WTC11 (cell line): ENCODE results near the gene SLC38A3. TPM values are rescaled to one million over a fixed set of nuclear protein-coding genes. Genes with fewer than 3 reads are reported as not detected.

Experiments used
- ATAC-seq: fragments of 200-7000 bp; cut with Tn5 transposase; 2 replicates; pipeline ENCODE4 v1.10.0; 2021; ENCODE audit warnings: mild to moderate bottlenecking, moderate library complexity
- CTCF ChIA-PET: fragments of 300-600 bp; sonication (Branson Sonifier 250); formaldehyde crosslinking; loops from one replicate; lab custom pipeline; 2021; ENCODE audit warnings: antibody characterized with exemption; lab: Charles Lee
- POLR2A ChIA-PET: fragments of 350-600 bp; sonication (Branson Sonifier 250); formaldehyde crosslinking; loops from one replicate; lab custom pipeline; 2021; ENCODE audit warnings: antibody characterized with exemption; lab: Charles Lee
- DNase-seq: peaks from one replicate; pipeline ENCODE4 v3.0.0; 2021; ENCODE audit warnings: low spot score
- H3K27ac Mint-ChIP-seq: 2 replicates; pipeline ENCODE4 v1.8.0; 2021; ENCODE audit warnings: mixed read lengths
- H3K27me3 Mint-ChIP-seq: 2 replicates; pipeline ENCODE4 v1.8.0; 2021; ENCODE audit warnings: low read depth, mild to moderate bottlenecking, moderate library complexity, mixed read lengths
- H3K36me3 Mint-ChIP-seq: 2 replicates; pipeline ENCODE4 v1.8.0; 2021; ENCODE audit warnings: mixed read lengths
- H3K4me1 Mint-ChIP-seq: 2 replicates; pipeline ENCODE4 v1.8.0; 2022; ENCODE audit warnings: mixed read lengths
- H3K4me3 Mint-ChIP-seq: 2 replicates; pipeline ENCODE4 v1.8.0; 2021; ENCODE audit warnings: mild to moderate bottlenecking, moderate library complexity, mixed read lengths
- H3K9me3 Mint-ChIP-seq: 2 replicates; pipeline ENCODE4 v1.8.0; 2021; ENCODE audit warnings: mixed read lengths
- ATF6 ChIP-seq: sonication (generic); formaldehyde crosslinking; IDR thresholded peaks from 2 replicates; pipeline ENCODE4 v1.8.1; 2023; ENCODE audit warnings: mild to moderate bottlenecking, missing genetic modification reagents
- CREM ChIP-seq: sonication (generic); formaldehyde crosslinking; IDR thresholded peaks from 2 replicates; pipeline ENCODE4 v1.8.1; 2022; ENCODE audit warnings: mild to moderate bottlenecking, missing genetic modification reagents, moderate library complexity
- E2F1 ChIP-seq: sonication (generic); formaldehyde crosslinking; IDR thresholded peaks from 2 replicates; pipeline ENCODE4 v1.8.0; 2022; ENCODE audit warnings: mild to moderate bottlenecking, missing genetic modification reagents
- E2F4 ChIP-seq: sonication (generic); formaldehyde crosslinking; IDR thresholded peaks from 2 replicates; pipeline ENCODE4 v1.8.1; 2022; ENCODE audit warnings: low read depth, mild to moderate bottlenecking, moderate library complexity, missing genetic modification reagents, borderline replicate concordance
- FOXJ3 ChIP-seq: sonication (generic); formaldehyde crosslinking; IDR thresholded peaks from 2 replicates; pipeline ENCODE4 v1.9.0; 2021; ENCODE audit warnings: missing genetic modification reagents, mild to moderate bottlenecking, borderline replicate concordance
- FOXK1 ChIP-seq: sonication (generic); formaldehyde crosslinking; IDR thresholded peaks from 2 replicates; pipeline ENCODE4 v1.8.0; 2022; ENCODE audit warnings: mild to moderate bottlenecking, moderate library complexity, missing genetic modification reagents
- FOXP4 ChIP-seq: sonication (generic); formaldehyde crosslinking; IDR thresholded peaks from 2 replicates; pipeline ENCODE4 v1.8.0; 2022; ENCODE audit warnings: mild to moderate bottlenecking, missing genetic modification reagents
- HMGA2 ChIP-seq: fragments of 250-450 bp; sonication (Bioruptor Pico); IDR thresholded peaks from 2 replicates; pipeline ENCODE4 v1.4.0; 2021; ENCODE audit warnings: mild to moderate bottlenecking, moderate library complexity
- MLX ChIP-seq: sonication (generic); formaldehyde crosslinking; IDR thresholded peaks from 2 replicates; pipeline ENCODE4 v1.8.1; 2023; ENCODE audit warnings: mild to moderate bottlenecking, missing genetic modification reagents, moderate library complexity
- MXD4 ChIP-seq: fragments of 250-450 bp; sonication (Bioruptor Pico); IDR thresholded peaks from 2 replicates; pipeline ENCODE4 v1.8.0; 2021; ENCODE audit warnings: mild to moderate bottlenecking, moderate library complexity, borderline replicate concordance
- NR3C1 ChIP-seq: sonication (generic); formaldehyde crosslinking; conservative IDR thresholded peaks from 2 replicates; pipeline ENCODE4 v1.8.1; 2023; ENCODE audit warnings: low read depth, mild to moderate bottlenecking, missing genetic modification reagents
- PREB ChIP-seq: sonication (generic); formaldehyde crosslinking; IDR thresholded peaks from 2 replicates; pipeline ENCODE4 v1.8.1; 2022; ENCODE audit warnings: mild to moderate bottlenecking, missing genetic modification reagents, moderate library complexity, borderline replicate concordance
- PRRX2 ChIP-seq: fragments of 250-450 bp; sonication (Bioruptor Pico); IDR thresholded peaks from 2 replicates; pipeline ENCODE4 v1.8.0; 2021; ENCODE audit warnings: mild to moderate bottlenecking
- RELA ChIP-seq: sonication (generic); formaldehyde crosslinking; IDR thresholded peaks from 2 replicates; pipeline ENCODE4 v1.8.1; 2022; ENCODE audit warnings: missing genetic modification reagents, mild to moderate bottlenecking, borderline replicate concordance
- SP1 ChIP-seq: sonication (generic); formaldehyde crosslinking; conservative IDR thresholded peaks from 2 replicates; pipeline ENCODE4 v1.8.1; 2022; ENCODE audit warnings: missing genetic modification reagents
- TEAD1 ChIP-seq: sonication (generic); formaldehyde crosslinking; IDR thresholded peaks from 2 replicates; pipeline ENCODE4 v1.8.0; 2022; ENCODE audit warnings: mild to moderate bottlenecking, missing genetic modification reagents
- ZNF121 ChIP-seq: sonication (generic); formaldehyde crosslinking; IDR thresholded peaks from 2 replicates; pipeline ENCODE4 v1.8.0; 2023; ENCODE audit warnings: missing genetic modification reagents
- ZNF219 ChIP-seq: sonication (generic); formaldehyde crosslinking; IDR thresholded peaks from 2 replicates; pipeline ENCODE4 v1.8.0; 2023; ENCODE audit warnings: missing genetic modification reagents, mild to moderate bottlenecking, borderline replicate concordance
- ZNF512 ChIP-seq: sonication (generic); formaldehyde crosslinking; IDR thresholded peaks from 2 replicates; pipeline ENCODE4 v1.8.1; 2022; ENCODE audit warnings: missing genetic modification reagents, borderline replicate concordance
- ZNF671 ChIP-seq: fragments of 250-450 bp; sonication (Bioruptor Pico); IDR thresholded peaks from 2 replicates; pipeline ENCODE4 v1.8.0; 2021; ENCODE audit warnings: mild to moderate bottlenecking
- total RNA-seq: library from RNA; stranded (reverse); gene quantifications from 3 replicates; pipeline ENCODE4 v1.2.3, GENCODE V29; 2021

The SLC38A3 gene
- total RNA-seq, 1 experiment from 2014 or later, result 0.90 TPM

- TF ChIP-seq MLX (CRISPR knock-in tag) (no peak), TEAD1 (CRISPR knock-in tag) (no peak), E2F4 (CRISPR knock-in tag) (no peak)
These were observed 46.1 kb downstream of the SLC38A3 start (continued) for GRCh38 chr3:50251220-50251619.

GRCh38 chr3:50254577-50255250 lies 49.6 kb downstream of the SLC38A3 start:
- Mint-ChIP-seq H3K4me1 (peaks cover 20% of the 10 kb centered on the region), H3K36me3 (peaks cover 28% of the 10 kb centered on the region), H3K9me3 (no peaks in the 10 kb centered on the region), H3K27me3 (no peaks in the 10 kb centered on the region), H3K27ac (peak overlapping the region; percentile 84), H3K4me3 (no peak overlapping the region)
- CTCF ChIA-PET, result interaction anchor here (0.6 to 7.6 kb wide), 6 partner anchors 6 to 67 kb away, joined by 3 to 151 read pairs (median 6); no protein-coding TSS in a partner anchor
- POLR2A ChIA-PET, result no interaction called here
- ATAC-seq (0 out of 2 replicates have a peak, but pooled peaks have one; percentile 14), DNase-seq (no peak)
- no peak for TF ChIP-seq NR3C1 (CRISPR knock-in tag)
- no peak for TF ChIP-seq MXD4
- no peak for TF ChIP-seq TEAD1 (CRISPR knock-in tag)
- no peak for TF ChIP-seq MLX (CRISPR knock-in tag)
- no peak for TF ChIP-seq SP1 (CRISPR knock-in tag)
- no peak for TF ChIP-seq E2F1 (CRISPR knock-in tag)
- TF ChIP-seq CREM (CRISPR knock-in tag), result no peak
- TF ChIP-seq FOXJ3, result no peak
- TF ChIP-seq ZNF512, result no peak
- no peak for TF ChIP-seq FOXP4 (CRISPR knock-in tag)
- TF ChIP-seq ZNF671 (CRISPR knock-in tag), result no peak
- TF ChIP-seq HMGA2 (CRISPR knock-in tag), result no peak
- no peak for TF ChIP-seq RELA

- Mint-ChIP-seq H3K9me3 (no peaks in the 10 kb centered on the region), H3K27ac (no peak overlapping the region), H3K36me3 (peaks cover 28% of the 10 kb centered on the region), H3K4me3 (no peak overlapping the region), H3K27me3 (no peaks in the 10 kb centered on the region), H3K4me1 (peaks cover 21% of the 10 kb centered on the region)
- CTCF ChIA-PET, result interaction anchor here (0.6 to 7.6 kb wide), 6 partner anchors 6 to 60 kb away, joined by 3 to 151 read pairs (median 7); no protein-coding TSS in a partner anchor
- ATAC-seq (no peak), DNase-seq (no peak)
- POLR2A ChIA-PET, result no interaction called here
- TF ChIP-seq ATF6 (CRISPR knock-in tag), result no peak
- no peak for TF ChIP-seq FOXK1 (CRISPR knock-in tag)
- TF ChIP-seq ZNF121 (CRISPR knock-in tag), result no peak
- no peak for TF ChIP-seq PREB (CRISPR knock-in tag)
- TF ChIP-seq ZNF219, result no peak
- TF ChIP-seq PRRX2 (CRISPR knock-in tag), result no peak
These were observed 50.2 kb downstream of the SLC38A3 start for GRCh38 chr3:50255251-50255615.
